KG1 (cell line): Measurements from ENCODE around the gene RBM47.
"Not testable (repeated sequence)": the region's sequence is repeated elsewhere in the genome, so short reads cannot be mapped to it uniquely, and the experiment has no call there.

Experiments
- DNase-seq: peaks from one replicate; lab custom pipeline; 2025; lab: John Stamatoyannopoulos, UW

The RBM47 gene

DNA sequence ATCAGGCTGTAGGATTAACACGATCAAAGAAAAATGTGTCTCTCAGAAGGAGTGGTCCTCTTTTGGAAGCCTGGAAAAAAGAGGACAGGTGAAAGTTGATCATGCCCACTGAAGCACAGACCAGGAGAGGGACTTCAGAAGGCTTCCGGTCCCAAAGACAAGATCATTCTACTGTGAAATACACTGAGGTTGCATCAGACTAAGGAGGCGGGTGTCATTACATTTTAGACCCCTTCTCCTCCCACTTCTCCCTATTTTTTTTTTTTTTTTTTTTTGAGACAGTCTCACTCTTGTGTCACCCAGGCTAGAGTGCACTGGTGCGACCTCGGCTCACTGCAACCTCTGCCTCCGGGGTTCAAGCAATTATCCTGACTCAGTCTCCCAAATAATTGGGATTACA is 67.5 kb downstream of the RBM47 start:
- DNase-seq: no peak

DNA sequence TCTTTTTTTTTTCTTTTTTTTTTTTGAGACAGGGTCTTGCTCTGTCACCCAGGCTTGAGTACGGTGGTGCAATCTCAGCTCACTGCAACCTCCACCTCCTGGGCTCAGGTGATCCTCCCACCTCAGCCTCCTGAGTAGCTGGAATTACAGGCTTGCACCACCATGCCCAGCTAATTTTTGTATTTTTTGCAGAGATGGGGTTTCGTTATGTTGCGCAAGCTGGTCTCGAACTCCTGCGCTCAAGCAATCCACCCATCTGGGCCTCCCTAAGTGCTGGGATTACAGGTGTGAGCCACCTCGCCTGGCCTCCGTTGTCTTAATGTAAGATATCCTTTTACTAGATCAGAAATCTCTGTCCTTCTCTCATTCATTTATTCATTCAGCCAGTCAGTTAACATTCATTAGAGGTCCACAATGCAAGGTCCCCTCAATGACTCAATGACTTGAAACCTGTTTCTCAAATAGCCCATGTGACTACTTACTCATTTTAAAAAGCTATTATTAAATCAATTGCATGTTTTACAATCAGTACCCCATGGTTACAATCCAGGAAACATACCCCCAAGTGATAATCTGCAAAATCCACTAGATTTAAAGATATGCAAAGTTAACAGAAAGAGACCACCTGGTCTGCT is 68.0 kb downstream of the RBM47 start:
- not testable (repeated sequence) for DNase-seq

DNA sequence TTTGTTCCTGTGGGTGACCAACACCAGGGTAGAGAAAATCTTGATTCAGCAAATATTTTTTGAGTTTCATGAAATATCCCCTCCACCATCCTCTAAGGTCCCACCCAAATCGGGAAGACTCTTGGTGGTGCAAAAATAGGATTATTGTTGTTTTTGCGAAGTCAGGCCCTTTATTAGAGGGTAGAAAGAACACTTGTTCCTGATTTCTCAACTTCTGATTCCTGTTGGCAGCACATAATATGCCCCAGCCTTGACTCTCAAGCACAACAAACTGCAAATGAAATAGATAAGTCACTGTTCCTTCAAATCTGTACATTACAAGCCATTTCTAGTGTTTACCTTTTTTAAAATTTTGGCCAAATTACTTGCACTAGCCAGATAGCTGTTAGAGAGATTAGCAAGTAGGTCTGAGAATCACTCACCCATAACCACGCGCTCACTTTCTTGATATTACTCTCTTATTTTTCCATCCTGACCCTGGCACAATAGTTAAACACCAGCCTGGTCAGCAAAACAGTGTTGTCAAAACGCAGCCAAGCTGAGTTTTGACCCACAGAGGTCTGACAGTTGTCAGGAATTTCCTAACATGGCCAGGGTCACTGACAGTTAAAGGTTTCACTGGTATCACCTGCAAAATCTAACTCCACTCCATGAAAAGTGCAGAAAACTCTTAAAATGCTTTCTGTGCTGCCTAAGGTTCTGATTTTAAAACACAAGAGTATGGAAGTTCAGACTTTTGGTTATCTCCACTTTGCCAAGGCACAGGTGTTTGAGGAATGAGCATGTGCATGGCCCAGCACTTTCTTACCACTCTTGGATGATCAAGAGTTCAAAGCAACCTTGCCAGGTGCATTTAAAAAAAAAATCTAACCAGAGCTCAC is 69.8 kb downstream of the RBM47 start:
- no peak for DNase-seq

DNA sequence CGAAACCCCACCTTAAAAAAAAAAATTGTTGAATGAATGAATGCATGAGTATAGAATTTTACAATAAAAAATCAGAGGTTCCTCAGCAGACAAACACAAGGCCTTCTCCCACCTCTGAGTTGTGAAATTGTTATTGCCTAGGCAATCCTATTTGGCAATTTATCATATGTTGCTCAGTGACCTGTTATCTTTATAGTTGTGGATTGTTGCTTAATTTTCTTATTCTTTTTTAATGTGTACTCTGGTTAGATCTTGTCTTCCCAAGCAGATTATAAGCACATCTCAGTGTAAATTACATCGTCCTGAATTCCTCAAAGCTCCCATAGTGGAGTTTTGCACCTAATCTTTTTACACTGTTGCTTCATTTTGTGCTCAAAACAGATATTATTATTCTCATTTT is 71.9 kb downstream of the RBM47 start:
- no peak for DNase-seq

DNA sequence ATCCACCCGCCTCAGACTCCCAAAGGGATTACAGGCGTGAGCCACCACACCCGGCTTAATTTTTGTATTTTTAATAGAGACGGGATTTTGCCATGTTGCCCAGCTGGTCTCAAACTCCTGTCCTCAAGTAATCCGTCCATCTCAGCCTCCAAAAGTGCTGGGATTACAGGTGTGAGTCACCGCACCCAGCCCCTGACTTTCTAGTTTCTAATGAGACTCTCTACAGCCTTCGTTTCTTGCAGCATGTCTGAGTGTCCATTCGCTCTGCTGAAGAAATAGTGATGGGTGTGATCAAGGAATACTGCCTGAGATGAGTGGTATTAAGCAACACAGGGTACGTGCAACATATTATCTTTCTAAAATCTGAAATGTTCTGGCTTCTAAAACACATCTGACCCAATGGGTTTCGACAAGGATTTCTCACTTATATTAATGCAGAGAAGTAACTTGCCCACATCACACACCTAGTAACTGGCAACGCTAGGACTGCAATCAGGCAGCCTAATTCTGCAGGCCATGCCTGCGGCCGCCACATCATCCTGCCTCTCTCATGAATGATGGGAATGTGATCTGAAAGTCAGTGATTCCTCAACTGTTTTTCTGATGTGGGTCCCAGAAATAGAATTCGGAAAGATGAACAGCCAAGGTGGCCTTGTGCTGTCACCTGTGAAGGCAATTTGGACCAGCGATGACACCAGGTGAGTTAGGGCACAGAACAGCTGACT is 74.3 kb downstream of the RBM47 start:
- DNase-seq: no peak

DNA sequence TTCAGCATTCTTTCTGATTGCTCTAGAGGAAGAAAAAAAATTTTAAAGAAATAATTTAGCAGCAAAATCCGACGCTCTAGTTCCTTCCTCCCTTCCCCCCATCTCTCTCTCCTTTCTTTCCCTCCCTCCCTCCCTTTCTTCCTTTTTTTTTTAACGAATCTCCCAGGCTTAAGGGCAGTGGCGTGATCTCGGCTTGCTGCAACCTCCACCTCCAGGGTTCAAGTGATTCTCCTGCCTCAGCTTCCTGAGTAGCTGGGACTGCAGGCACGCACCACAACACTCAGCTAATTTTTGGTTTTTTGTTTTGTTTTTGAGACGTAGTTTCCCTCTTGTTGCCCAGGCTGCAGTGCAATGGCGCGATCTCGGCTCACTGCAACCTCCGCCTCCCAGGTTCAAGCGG is 75.0 kb downstream of the RBM47 start:
- DNase-seq: not testable (repeated sequence)

DNA sequence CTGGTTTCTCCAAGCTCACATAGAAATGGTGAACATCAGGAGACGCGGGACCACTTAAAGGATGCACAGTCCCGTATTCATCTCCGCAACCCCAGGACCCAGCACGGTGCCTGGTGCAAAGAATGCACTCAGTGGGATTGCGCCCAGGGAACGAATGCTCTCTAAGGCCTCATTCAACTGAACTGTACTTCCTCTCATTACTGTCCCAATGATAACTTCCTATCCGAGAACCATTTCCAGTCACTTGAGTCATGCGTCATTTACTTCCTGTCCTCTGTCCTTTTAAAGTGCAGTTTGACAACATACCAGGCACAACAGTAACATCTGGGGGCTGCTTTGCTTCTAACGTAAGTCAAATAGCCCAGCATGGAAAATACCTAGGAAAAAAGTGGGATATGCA is 75.7 kb downstream of the RBM47 start:
- peak; percentile 14 for DNase-seq

DNA sequence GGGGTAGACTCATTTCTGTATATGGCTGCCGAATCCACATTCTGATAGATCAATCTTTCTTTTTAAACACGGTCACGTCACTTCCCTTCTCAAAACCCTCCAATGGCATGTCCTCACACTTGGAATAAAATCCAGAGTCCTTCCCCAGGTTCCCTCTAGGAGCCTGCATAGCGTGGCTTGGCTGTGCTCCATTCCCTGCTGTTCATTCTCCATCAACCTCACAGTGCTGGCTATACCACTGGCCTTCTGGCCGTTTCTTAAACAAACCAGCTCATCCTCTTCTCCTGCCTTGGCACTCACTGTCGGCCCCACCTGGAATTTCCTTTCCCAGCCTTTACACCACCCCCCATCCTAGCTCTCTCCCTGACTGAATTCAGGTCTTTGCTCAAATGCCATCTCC is 77.1 kb downstream of the RBM47 start:
- no peak for DNase-seq

DNA sequence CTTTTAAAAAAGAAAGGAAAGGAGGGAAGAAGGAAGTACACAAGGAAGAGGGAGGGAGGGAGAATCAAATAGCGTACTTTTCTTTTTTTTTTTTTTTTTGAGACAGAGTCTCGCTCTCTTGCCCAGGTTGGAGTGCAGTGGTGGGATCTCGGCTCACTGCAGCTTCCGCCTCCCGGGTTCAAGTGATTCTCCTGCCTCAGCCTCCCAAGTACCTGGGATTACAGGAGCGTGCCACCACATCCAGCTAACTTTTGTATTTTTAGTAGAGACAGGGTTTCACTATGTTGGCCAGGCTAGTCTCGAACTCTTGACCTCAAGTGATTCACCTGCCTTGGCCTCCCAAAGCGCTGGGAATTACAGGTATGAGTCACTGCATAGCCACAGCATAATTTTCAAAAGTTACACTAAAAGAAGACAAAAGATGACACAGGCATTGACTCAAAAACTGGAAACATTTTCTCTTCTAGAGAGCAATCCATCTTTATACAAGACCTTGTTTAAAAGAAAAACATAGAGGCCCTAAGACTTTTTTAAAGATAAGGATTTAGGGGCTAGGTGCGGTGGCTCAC is 78.0 kb downstream of the RBM47 start:
- not testable (repeated sequence) for DNase-seq

DNA sequence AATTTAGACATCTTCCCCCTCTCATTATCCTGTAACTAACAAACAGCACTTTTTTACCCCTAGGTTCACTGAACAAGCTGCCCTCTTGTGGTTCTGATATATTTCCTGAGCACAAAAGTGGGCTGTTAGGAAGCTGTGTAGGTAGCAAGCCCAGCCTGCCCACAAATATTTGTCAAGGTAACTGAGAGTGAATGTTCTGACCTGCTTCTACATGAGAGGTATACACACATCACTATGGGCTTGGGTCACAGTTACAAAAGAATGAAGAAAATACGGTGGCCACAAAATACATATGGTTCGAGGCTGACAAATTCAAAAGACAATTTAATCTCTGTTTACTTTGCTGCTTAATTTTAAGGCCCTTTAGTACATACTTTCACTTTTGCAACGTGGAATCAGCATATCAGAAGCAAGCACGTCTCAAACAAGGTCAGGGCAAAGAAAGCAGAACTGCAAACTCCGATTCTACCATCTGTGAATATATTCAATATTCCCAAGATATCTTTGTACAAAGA is 78.7 kb downstream of the RBM47 start:
- DNase-seq: peak; percentile 75

DNA sequence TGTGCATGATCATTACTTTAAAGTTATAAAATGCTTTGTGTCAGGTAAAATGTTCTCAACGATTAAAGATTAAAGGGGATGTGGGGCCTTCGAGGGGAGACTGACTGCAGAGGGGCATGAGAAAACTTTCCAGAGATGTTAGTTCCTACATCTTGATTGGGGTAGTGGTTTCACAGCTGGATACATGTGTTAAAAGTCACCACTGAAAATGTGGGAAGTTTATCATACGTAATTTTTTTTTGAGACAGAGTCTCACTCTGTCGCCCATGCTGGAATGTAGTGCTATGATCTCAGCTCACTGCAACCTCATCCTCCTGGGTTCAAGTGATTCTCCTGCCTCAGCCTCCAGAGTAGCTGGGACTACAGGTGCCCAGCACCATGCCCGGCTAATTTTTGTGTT is 79.5 kb downstream of the RBM47 start:
- DNase-seq: no peak

DNA sequence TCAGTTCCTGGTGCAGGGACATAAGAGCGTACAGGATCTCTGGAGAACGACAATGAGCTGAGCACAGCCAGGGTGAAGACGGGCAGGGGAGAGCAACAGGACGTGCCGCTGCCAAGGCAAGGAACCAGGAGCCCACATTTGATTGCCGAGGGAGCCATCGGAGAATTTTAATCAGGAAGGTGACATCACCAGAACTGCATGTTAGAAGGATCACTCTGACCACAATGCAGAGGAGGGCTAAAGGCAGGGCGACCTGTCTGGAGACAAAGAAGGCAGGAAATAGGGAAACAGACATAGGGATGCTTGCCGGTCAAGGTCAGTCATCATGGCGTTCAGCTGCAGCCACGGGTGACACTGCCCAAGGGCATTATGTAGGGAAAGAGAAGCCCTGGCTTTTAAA is 81.4 kb downstream of the RBM47 start:
- no peak for DNase-seq

DNA sequence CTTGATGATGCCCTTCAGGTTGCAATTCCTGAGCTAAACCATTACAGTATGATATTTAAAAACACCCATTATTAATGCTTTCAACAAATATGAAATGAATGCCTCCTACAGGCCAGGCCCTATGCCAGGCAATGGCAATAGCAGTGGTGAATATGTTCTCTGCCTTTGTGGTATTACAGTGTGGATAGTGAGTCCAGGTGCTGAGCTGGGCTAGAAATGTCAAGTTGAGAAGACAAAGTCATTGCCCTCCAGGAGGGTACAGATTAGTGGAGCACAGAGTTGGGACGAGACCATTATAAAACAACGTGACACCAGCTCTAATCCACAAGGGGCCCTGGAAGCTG is 81.9 kb downstream of the RBM47 start:
- no peak for DNase-seq

DNA sequence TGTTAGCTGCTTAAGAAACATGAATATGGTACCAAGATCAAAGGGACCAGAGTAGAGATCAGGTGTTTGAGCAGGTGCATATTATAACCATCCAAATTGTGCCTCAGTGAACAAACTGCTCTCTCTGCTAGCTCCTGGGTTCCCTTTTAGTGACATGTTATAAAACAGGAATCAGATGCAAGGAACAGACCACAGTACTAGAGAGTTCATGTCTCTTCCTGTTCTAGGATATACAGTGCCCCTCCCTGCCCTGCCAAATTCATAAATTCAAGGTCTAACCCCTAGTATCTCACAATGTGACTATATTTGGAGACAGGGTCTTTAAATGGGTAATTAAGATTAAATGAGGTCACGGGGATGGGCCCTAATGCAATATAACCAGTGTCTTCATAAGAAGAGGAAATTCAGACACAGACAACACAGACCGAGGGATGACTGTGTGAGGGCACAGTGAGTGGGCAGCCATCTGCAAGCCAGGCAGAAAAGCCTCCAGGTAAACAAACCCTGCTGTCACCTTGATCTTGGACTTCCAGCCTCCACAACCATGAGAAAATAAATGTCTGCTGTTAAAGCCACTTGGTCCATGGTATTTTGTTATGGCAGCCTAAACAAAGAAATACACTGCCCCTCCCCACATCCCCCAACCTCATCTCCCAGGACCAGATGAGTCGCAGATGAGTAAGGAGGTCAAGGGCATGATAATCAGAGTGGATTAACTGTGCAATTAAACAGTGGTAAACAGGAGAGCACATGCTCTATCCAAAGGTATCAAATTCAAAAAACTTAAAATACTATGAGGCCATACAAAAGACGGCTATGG is 82.5 kb downstream of the RBM47 start:
- DNase-seq: no peak

DNA sequence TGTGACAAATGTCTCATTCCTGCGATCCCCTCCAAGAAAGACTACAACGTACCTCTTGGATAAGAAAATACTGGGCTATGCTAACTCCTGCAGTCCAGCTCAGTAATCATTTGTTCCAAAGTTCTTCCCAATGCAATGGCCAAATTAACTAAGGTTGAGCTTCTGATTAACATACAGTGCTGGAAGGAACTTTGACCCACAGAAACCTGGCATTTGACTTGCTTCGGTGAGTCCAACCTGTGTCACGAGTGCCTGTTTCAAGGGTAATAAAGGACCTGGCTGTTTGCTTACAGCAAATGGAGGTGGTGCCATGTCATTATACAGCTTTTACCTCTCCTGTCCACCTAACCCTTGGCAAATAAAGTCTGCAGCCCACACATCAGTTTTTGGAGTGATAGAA is 83.2 kb downstream of the RBM47 start:
- no peak for DNase-seq

DNA sequence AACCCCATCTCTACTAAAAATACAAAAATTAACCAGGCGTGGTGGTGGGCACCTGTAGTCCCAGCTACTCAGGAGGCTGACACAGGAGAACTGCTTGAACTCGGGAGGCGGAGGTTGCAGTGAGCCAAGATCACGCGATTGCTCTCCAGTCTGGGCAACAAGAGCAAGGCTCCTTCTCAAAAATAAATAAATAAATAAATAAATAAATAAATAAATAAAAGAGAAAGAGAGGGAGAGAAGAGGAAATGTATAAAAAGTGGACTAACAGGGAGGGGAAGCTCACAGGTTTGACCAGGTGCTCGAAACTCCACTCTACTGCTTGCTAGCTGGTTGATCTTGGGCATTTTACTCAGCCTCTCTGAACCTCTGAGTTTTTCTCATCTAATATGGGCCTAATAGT is 84.2 kb downstream of the RBM47 start:
- DNase-seq: not testable (repeated sequence)

DNA sequence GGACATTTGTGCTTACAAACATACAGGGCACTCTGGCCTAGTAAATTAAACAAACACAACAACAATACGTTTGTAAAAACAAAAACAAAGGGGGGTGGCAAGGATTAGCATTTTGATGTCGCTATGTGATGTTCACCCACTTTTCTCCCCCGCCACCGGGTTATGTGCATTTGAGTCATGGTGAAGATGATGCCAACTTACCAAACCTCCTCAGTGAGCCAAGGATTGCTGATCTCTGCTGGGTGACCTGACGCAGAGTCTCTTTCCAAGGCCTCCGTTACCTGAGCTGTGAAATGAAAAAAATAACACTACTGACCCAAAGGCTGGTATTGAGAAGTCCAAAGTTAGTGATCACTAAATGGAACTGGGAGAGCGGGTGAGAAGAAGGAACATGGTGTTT is 85.4 kb downstream of the RBM47 start:
- no peak for DNase-seq

DNA sequence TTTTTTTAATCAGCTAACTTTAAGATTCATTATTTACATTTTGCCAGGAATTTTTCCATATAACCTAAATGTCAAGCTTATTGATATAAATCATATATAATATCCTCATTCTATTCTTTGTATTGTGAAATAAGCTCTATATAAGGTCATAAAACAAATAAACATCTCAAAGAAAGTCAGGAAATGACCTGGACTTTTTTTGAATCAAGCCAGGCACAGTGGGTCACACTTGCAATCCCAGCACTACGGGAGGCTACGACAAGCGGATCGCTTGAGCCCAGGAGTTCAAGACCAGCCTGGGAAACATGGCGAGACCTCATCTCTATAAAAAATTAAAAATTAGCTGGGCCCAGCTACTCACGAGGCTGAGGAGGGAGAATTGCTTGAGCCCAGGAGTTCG is 88.9 kb downstream of the RBM47 start:
- DNase-seq: no peak

DNA sequence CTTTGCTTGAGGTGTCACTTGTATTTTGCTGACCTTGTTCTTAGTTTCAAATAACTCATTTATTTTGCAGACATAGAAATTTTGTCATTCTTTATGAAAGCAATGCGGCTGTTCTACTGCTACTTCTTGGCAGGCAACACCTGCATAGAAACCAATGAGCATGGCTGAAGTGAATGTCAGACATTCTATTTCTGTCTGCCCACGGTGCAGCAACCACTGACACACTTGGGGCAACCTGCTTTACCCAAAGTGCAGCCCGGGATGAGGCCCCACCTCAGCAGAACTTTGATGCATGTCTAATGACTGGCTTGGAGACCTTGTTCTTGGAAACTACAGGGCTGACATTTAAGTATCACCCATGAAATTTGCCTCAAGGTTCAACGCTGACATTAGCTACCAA is 93.6 kb downstream of the RBM47 start:
- no peak for DNase-seq

DNA sequence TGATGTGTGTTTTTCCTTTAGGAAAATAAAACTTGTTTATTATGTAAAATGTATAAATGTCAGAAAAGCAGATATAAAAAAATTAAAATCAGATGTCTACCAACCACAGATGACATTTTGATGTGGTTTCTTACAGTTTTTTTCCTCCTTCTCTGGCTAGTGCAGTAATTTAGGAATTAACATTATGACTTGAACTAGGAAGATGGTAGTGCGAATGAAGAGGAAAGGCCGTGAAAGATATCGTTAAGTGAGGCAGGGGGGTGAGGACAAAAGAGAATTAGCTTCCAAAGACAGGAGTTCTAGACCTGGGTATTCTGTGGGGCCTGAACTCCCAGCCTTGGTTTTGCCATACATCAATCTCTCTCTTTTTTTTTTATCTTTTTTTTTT is 98.0 kb downstream of the RBM47 start:
- DNase-seq: no peak

DNA sequence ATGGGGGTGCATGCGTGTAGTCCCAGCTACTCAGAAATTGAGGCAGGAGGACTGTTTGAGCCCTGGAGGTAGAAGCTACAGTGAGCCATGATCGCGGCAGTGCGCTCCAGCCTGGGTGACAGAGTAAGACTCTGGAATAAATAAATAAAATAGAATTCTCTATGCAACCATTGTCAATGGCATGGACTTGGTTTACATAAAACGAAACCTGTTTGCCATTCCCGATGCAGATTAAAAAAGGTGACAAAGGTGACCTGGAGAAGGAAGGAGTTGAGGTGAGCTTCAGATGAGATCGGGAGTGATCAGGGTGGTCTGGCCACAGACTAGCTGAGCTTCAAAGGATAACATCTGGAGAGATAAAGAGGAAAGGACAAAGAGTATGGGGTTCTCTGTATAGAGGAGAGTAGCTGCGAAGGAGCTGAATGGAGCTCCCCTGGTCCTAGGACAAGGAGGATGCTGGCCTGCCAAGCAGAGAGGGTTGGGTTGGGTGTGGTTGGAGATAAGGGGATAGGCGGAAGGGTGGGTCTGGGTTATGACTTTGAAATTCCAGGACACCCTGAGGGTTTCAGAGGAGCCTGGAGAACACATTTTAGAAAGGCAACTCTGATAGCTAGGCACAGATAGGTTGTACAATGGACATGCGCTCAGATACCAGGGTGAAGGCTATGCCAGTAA is 98.6 kb downstream of the RBM47 start:
- DNase-seq: no peak
